ENCODE results near the gene KLHL2.

Gene KLHL2

DNA sequence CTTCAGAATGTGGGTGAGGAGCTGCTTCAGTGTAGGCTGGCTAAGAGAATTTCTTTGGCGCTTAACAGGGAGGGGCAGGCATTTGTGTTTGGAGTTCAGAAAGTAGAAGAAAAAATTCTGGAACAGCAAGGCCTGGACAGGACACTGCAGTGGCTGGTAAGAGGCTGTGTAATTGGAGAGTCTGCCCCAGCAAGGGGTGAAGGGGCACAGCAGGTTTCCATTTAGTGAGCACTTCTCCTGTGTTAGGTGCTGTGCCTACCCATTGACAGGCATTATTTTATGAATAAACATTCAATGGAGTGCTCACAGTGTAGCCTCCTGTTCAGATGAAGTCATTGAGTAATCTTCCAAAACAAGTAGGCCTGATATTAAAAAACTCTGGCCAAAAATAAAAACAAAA is 160.8 kb downstream of the KLHL2 start:
- ChIA-PET CTCF (no interaction called here), POLR2A (no interaction called here)
- TF ChIP-seq, protein P1, sequence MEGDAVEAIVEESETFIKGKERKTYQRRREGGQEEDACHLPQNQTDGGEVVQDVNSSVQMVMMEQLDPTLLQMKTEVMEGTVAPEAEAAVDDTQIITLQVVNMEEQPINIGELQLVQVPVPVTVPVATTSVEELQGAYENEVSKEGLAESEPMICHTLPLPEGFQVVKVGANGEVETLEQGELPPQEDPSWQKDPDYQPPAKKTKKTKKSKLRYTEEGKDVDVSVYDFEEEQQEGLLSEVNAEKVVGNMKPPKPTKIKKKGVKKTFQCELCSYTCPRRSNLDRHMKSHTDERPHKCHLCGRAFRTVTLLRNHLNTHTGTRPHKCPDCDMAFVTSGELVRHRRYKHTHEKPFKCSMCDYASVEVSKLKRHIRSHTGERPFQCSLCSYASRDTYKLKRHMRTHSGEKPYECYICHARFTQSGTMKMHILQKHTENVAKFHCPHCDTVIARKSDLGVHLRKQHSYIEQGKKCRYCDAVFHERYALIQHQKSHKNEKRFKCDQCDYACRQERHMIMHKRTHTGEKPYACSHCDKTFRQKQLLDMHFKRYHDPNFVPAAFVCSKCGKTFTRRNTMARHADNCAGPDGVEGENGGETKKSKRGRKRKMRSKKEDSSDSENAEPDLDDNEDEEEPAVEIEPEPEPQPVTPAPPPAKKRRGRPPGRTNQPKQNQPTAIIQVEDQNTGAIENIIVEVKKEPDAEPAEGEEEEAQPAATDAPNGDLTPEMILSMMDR (IDR thresholded peaks at IDR 0.05; ENCODE audit: control extremely low read depth, extremely low read depth, low read depth, missing control alignments): no peak
- no peak for DNase-seq (ENCODE audit: extremely low spot score)

DNA sequence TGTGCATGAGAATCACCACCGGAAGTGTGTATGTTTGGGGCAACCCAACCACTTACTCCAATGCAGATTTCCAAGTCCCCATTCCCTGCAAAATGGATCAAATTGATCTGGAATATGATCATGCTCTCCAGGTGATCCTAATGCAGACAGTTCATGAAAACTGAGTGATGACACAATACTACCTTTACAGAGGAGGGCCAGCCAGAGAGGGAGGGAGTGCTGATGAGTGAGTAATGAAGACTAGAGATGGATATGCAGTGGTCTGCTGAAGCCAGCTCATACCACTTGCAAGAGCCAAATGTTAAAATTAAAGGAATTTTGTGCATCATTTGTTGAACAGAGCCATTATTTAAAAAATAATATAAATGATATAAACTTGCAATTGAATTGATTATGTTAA is 161.2 kb downstream of the KLHL2 start:
- TF ChIP-seq, protein P1 (IDR thresholded peaks at IDR 0.05; ENCODE audit: control extremely low read depth, extremely low read depth, low read depth, missing control alignments): no peak
- POLR2A ChIA-PET: no interaction called here
- CTCF ChIA-PET: no interaction called here
- no peak for DNase-seq (ENCODE audit: extremely low spot score)

DNA sequence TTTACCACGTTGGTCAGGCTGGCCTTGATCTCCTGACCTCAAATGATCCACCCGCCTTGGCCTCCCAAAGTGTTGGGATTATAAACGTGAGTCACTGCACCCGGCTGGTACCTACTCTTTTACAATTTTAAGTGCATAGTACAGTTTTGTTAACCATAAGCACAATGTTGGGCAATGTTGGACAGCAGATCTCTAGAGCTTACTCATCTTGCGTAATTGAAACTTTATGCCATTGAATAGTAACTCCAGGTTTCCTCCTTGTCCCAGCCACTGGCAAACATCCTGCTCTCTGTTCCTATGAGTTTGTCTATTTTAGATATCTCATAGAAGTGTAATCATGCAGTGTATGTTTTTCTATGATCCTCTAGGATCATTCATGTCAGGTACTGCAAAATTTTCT is 162.2 kb downstream of the KLHL2 start:
- TF ChIP-seq, protein P1 (IDR thresholded peaks at IDR 0.05; ENCODE audit: control extremely low read depth, extremely low read depth, low read depth, missing control alignments): no peak
- CTCF ChIA-PET: interaction anchor here (1.6 kb wide), 1 partner anchor 15 kb away, joined by 5 read pairs; no protein-coding TSS in a partner anchor
- POLR2A ChIA-PET: interaction anchor here (0.7 kb wide), 1 partner anchor 73 kb away, joined by 4 read pairs; no protein-coding TSS in a partner anchor
- no peak for DNase-seq (ENCODE audit: extremely low spot score)

DNA sequence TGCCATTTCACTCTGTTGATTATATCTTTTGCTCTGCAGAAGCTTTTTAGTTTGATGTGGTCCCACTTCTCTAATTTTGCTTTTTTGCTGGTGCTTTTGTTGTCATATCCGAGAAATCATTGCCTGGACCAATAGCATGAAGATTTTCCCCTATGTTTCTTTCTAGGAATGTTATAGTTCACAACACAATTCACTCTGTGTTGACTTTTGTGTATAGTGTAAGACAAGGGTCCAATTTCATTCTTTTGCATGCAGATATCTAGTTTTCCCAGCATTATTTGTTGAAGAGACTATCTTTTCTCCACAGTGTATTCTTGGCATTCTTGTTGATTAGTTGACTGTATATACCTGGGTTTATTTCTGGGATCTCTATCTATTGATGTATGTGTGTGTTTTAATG is 163.2 kb downstream of the KLHL2 start:
- POLR2A ChIA-PET: no interaction called here
- CTCF ChIA-PET: interaction anchor here (1.6 kb wide), 1 partner anchor 14 kb away, joined by 5 read pairs; no protein-coding TSS in a partner anchor

More for the DNA sequence above, 163.2 kb downstream of the KLHL2 start:
- TF ChIP-seq, protein P1 (IDR thresholded peaks at IDR 0.05; ENCODE audit: control extremely low read depth, extremely low read depth, low read depth, missing control alignments): no peak
- no peak for DNase-seq (ENCODE audit: extremely low spot score)

All from GM10248 (cell line).